ENCODE data around the gene SUPT4H1.
"Not testable (repeated sequence)": the region's sequence is repeated elsewhere in the genome, so short reads cannot be mapped to it uniquely, and the experiment has no call there.

Gene SUPT4H1

DNA sequence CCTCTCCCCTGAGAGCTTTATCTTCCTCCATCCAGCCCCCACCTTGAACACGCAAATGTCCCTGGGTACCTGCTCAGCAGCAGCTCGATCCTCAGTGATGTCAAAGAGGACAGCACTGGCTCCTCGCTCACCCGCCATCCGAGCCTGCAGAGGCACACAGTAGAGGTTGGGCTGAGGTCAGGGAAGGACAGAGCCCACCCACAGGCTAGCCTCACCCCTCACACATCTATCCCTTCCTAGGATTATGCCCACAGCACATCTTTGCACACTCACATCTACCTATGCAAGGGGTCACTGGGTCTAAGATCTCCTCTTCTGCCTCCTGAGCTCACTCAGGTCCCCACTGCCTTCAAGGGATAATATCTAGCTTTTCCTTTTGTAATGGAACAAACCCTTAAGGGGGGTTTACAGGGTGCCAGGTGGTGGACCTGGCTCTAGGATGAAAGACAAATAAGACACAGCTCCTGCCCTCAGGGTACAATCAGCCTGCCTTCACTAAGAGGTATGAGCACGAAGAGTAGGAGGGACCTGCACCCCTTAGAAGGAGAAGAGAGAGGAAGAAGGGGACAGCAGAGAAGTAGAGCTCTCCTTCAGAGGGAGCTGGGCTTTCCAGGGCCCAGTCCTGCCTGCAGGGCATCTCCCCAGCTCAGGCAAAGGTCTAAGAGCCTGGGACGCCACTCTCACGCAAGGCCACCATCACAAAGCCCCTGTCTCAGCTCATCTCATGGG, 11.6 kb upstream of the SUPT4H1 start:
- DNase-seq (ENCODE audit: low read depth), result no peak

DNA sequence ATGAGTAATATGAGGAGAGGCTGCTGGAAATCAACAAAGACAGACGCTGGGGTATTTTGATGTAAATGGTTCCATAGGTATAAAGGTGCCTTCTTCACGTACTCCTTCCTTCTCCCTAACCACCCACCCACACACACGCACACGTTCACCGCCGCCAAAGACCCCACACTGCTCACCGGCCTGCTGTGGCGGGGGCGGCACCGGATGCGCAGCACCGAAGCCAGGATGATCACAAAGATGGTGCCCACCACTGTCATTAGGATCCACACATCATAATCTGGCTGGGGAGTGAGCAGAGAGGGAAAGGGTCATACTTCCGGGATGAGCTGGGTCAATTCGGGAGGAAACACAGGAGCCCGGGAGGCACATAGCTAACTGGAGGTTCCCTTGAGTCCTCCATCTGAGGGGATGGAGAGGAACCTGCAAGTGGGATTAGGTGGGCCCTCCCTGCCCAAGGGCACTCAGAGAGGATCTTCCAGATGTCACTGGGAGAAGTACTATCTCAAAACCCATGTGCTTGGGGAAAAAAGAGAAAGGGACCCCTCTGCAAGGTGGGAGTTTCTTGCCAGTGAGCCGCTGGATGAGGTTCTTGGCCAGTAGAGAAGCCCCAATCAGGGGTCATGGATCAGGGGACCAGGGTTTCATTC, 10.5 kb upstream of the SUPT4H1 start:
- no peak for DNase-seq (ENCODE audit: low read depth)

DNA sequence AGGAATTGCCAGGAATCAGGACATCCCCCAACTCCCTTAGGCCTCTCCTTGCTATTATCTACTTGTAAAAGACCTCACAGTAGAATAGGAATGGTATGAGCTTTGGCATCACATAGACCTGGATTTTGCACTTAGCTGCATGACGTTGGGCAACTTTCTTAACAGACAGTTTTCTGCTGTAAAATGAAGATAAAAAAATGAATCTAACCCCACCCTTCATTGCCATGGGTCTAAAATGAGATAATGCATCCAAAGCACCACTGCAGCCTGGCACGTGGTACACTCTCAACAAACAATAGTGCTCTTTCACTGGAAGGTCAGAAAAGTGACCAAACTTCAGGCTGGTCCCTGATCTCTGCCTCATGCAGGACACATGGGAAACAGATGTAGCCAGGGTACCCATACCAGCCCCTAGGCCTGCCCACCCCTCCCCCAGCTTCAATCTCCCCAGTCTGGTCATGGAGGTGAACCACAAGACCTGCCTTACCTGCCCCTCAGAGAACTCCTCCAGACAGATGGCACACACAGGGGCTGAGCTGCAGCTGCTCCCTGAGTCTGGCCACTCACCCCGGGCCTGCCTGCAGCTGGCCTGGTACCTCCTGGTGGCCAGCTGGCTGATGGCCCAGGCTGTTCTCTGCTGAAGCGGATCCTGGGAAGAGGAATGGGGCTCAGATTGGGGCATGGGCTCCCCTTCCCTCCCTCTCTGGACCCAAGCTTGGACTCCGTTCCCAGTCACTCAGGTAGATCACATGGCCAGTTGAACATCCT, 8.5 kb upstream of the SUPT4H1 start:
- DNase-seq (ENCODE audit: low read depth), result no peak

DNA sequence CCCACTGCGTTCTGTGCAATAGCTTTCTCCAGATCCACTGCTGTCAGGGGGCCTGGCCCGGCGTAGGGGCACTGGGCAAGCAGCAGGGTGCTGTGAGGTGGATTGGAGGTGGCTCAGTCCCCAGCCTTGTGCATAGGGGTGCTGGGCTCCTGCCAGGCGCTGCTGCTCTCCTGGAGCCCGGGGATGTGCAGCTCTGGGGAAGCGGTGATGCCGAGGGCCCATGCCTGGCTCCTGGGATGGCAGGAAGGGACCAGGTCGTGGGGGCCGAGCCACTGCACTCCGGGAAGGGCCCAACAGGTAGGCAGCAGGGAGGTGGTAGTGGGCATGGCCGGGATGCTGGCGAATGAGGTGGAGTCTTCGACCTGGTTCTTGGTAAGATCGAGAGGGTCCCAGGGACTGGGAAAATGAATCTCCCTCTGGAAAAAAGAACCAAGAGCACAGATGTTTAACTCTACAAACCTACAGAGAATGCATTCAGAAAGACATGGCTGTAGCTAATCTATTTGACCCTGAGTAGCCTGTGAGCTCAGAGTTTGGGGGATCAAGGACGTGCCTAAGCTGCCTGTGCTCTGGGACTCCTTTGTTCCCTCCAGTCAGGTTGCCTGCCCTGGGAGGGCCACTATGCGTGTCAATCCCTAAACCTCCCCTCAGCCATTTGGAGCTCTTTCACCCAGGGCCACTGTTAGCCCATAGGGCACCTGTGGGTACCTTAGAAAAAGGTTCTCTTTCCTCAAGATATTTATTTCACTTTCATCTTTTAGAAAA, 6.6 kb upstream of the SUPT4H1 start:
- no peak for DNase-seq (ENCODE audit: low read depth)

DNA sequence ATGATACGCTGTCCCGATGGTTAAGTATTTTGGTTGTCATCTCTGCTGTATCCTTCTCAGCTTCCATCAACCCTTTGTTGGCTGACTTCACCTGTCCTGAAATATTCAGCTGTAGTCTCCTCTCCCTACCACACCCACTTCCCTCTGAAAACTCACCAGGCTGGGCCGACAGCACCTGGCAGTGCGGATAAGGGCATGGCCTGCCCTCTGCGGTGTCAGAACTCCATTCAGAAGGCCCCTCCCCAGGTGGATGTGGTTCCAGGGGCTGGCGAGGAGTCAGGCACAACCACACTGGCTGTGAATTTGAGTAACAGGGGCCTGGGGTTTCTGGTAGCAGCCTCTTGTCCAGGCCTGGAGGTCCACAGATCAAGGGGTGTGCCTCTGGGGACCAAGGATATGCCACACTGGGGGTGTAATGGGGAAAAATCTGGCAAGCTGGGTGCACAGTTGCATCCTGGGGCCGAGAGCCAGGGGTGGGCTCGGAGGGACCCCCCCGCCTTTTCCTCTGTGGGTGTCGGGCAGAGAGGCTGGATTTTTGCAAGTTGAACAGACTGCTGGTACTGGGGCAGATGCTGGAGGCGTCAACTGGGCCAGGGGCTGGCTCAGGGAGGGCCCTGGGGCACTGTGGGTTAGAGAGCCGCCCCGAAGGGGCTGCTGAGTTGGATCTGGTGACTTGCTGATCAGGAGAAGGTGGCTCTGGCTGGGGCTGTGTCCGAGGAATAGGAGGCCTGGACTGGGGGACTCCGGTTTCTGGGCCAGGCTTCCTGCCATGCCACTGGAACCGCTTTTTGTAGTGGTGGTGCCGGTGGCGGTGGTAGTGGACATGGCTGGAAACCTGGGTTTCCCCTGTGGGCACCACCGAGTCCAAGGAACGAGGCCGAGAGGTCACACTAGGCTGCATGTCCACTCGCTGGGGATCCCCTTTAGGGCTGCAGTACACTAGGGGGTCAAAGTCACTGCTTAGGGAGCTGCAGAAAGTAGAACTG, 5.6 kb upstream of the SUPT4H1 start:
- no peak for DNase-seq (ENCODE audit: low read depth)

DNA sequence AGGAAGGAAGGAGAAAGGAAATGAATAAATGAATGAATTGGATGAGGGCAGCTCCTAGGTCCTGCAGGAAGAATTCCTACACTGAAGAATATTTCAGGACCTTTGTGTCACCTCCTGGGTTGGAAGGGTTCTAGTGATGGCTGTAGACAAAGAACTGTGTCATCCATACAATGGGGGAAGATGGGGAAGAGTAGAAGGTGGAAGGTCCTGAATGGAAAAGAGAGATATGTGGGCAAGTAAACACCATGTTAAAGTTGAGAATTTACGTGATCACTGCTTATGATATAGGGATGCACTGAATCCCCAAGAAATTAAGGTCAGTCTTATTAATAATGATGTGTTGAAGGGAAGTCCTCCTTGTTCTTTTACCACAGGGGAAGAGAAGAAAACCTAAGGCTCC, 4.2 kb upstream of the SUPT4H1 start:
- no peak for DNase-seq (ENCODE audit: low read depth)

DNA sequence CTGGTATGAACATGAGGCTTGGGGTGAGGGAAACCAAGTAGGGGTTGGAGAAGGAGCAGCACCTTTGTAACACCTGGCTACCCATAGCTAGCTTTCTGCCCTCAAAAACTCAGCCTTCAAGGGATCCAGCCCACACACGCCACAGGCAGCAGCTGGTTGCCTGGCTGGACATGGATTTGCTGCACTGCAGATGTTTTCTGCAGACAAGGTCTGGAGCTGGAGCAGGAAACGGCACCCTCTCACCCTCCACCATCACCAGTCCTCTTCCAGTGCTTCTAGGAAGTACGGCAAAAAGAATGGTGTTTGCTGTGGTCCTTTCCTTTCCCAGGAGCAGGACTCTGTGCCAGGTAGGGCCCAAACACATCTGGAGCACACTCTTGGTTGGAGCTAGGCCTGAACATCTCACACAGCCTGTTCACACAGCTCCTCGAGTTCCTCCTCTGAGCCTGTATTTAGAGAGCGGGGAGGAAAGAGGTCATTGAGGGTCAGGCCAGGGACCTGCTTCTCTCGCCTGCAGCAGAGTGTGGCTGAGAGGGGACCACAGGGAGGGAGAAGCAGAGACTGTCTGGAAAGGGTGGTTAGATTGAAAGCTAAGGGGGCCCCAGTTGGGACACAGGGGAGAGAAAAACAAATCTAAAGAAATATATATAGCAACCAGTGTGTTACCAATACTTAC, 2.7 kb upstream of the SUPT4H1 start:
- DNase-seq (ENCODE audit: low read depth), result no peak

DNA sequence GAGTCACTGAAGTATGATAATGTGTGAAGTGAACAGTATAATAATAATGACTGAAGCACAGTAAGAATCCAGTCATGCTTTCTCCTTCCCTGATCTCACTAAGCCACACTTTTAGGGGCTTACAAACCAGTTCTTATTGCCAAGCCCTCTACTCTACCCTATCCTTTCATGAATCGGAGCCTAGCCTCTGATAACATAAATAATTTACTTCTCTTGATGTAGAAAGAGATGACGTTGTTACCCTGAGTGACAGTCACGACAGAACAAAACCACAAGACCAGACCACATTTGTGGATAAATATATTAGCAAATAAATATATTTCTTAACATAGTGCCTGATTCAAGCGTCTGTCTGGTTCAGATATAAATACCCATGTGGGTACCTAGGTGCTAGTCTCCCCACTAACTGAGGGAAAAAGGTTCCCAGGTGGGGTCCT, 1.4 kb upstream of the SUPT4H1 start:
- DNase-seq (ENCODE audit: low read depth), result no peak

DNA sequence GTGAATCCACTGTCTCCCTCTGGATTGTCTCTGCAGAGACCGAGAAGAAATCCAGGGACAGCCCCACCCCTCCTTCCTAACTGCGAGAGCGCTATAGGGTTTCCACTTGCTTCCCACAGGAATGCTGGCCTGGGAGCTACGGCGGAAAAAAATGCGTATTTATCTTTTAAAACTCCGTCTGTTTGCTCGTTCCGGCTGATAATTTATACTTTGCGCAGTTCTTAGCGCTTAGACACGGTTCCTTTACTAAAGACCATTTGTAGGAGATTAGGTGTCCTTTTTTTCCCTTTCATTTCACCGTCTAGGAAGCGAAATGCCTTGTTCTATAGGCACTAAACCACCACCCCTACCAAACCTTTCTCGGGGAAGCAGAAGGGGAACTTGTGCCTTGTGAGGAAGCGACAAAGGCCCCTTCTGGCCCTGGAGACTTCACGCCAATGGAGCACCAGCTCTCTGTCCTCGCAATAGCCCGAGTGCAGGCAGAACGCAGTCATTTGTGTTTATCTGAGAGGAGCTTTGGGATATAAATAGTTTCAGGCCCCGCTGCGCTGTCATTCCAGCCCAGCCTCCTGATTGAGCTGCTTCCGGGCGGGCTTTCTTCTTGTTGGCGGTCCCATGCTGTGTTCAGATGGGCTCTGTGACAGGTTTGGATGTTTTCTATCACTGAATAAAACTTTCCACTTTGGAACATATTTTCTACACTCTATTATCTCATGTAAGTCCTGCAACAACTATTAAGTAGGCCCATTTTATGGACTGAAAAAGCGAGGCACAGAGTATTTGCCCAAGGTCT, 791 bp upstream of the SUPT4H1 start:
- no peak for DNase-seq (ENCODE audit: low read depth)

DNA sequence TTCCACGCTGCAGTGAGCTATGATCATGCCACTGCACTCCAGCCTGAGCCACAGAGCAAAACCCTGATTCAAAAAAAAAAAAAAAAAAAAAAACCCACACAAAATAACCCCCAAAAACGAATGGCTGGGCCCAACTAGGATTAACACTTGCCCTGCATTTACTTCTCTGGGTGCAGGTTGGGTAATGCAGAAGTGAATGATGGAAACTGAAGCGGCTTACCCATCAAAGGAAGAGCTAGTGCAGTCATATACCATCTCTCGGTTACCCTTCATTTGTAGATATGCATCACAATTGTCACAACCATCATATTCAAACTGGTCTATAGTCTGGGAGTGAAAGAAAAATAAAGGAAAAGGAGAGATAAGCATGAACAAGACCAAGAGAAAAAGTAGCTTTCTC, 819 bp downstream of the SUPT4H1 start:
- no peak for DNase-seq (ENCODE audit: low read depth)

DNA sequence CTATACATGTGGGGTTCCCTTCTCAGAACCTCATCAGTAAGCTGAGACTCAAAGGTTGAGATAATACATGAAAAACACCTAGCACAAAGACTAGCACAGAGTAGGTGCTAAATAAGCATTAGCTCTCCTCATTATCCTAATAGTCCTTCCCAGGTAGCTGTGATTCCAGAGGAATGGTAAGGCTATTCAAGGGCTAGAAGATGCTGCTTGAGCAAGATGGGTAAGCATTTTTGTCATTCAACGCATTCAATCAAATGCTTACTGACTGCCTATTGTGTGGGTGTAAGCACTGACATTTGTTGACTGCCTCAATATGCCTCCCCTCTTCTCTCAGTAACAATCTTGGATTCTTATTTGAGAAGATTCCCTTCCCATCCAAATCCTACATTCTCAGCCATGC, 4.0 kb downstream of the SUPT4H1 start:
- no peak for DNase-seq (ENCODE audit: low read depth)

DNA sequence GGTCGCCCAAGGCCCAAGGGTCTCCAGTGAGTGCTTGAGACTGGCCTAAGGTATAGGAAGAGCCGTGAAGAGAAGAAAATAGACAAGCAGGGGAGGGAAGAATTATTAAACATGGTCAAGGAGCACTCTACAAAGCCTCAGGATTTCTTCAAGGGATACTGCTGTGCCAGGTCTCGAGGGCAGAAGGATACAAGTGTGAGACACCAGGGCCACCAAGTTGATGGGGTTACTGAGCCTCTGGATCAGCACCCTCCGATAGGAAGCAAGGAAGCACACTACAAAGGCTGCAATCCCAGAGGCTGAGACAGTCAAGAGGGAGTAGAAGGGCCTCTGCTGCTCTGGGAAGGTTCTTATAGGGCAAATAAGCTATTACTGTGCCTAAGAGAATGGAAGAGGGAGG, 6.5 kb downstream of the SUPT4H1 start:
- DNase-seq (ENCODE audit: low read depth), result no peak

DNA sequence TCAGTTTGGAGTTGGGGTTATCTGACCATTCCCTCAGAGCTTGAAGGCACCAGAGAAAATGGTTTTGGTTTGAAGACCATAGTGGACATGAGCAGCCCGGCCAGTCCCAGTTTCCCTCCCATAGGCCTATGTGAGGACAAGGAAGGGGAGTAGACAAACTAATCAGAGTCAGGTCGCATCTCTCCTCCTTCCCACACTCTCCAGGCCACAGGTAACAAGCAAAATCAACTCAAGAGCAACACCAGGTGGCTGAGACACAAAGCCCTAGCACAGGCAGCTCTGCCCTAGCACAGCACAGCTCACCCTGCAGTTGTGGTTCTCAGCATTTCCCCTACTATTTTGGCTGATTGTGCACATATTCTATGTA, 7.2 kb downstream of the SUPT4H1 start:
- DNase-seq (ENCODE audit: low read depth), result no peak

DNA sequence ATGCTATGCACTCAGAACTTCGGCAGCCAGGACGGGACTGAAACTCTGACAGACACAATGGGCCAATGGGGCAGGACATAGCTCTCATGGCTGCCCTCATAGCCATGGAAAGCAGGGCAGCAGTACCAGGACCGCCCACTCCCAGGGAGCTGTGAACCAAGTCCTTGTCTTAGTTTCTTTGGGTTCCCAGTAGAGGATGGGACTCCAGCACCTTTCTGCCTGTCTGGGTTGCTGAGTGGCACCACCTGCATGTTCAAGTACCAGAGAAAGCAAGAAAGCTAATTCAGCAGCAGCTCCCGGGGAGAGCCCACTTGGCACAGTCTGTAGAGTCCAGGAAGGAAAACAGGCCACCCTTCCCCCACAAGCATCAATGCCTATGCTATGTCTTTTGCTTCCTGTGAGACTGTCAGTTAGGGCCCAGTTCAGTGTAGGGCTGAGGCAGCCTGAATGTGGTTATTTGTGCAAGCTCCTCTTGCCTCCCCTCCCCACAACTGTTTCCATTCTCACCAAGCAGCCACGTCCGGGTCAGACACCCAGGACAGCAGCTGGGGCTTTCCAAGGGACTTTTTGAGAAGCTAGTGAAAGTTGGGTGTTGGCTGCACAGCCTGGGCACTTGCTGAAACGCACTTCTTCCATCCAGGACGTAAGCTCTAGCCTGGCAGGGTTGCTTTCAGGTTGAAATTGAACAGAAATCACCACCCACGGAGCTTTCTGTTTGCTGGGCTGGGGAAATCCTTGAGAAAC, 7.8 kb downstream of the SUPT4H1 start:
- peak; percentile 81 for DNase-seq (ENCODE audit: low read depth)

DNA sequence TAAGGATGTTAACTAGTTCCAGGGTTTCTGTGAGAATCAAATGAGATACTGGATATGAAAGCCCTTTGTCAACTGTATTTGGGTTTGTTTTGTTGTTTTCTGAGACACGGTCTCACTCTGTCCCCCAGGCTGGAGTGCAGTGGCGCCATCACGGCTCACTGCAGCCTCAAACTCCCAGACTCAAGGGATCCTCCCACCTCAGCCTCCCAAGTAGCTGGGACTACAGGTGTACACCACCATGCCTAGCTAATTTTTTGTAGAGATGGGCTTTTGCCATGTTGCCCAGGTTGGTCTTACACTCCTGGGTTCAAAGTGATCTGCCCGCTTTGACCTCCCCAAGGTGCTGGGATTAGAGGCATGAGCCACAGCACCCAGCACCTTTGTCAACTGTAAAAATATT, 8.9 kb downstream of the SUPT4H1 start:
- no peak for DNase-seq (ENCODE audit: low read depth)

DNA sequence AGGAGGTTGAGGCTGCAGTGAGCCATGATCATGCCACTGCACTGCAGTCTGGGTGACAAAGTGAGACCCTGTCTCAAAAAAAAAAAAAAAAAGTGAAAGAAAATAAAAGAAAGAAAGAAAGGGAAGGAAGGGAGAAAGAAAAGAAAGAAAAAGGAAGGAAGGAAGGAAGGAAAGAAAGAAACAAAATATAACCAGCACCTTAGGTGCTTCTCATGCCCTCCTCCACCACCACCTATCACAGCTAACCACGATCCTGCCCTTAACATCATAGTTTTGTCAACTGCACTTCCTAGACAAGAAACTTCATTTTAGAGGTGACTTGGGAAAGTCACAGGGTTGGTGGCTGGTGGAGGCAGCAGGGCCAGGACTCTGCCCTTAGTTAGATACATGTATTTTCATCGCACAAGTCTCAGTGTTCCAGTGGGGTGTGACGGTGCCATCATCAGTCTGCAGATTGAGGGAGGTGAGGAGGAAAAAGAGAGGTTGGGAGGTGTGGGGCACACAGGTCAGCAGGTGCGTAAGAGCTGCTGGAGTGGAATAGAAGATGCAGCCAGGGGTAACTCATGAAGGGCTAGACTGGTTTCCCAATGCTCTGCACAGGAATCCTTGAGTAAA, 10.0 kb downstream of the SUPT4H1 start:
- DNase-seq (ENCODE audit: low read depth), result no peak

DNA sequence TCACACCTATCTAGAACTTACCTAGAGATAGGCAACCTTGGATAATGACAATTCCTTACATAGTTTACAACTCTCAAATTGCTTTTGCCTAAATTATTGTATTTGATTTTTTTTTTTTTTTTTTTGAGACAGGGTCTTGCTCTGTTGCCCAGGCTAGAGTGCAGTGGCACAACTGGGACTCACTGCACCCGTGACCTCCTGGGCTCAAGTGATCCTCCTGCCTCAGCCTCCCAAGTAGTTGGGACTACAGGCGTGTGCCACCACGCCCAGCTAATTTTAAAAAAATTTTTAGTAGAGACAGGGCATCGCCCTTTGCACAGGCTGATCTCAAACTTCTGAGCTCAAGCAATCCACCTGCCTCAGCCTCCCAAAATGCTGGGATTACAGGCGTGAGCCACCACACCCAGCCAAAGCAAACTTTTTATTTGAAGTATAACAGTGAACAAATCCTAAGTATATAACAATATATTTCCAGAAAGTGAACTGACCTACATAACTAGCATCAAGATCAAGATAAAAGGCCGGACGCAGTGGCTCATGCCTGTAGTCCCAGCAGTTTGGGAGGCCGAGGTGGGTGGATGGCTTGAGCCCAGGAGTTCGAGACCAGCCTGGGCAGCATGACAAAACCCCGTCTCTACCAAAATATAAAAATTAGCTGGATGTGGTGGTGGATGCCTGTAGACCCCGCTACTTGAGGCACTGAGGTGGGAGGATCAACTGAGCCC, 10.7 kb downstream of the SUPT4H1 start:
- DNase-seq (ENCODE audit: low read depth), result not testable (repeated sequence)

DNA sequence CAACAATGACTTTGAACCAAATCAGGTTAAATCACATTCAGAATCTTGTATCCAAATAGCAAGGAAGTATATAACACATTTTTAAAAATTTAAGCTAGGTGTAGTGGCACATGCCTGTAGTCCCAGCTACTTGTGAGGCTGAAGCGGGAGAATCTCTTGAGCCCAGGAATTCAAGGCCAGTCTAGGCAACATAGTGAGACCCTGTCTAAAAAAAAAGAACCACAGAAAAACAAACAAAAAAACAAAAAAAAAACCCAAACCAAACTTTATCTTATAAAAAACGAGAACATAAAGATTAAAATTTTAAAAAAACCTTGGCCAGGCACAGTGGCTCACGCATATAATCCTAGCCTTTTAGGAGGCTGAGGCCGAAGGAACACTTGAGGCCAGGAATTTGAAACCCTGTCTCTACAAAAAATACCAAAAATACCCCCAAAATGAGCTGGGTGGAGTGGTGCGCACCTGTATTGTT, 11.6 kb downstream of the SUPT4H1 start:
- no peak for DNase-seq (ENCODE audit: low read depth)
